ENCODE measurements around the gene RBBP6.
A peak's percentile ranks its signal among the peaks of the same experiment; 100 is the strongest.

RBBP6 gene

GRCh38 chr16:24553983-24554382 is 14.6 kb downstream of the RBBP6 start:
- H3K36me3 ChIP-seq (replicated peaks) = peaks cover 15% of the 10 kb centered on the region
- in situ Hi-C loops (cut with HindIII; ENCODE audit: low pct_ligation_motif_present, low sequenced_read_pairs) = loop anchor here (25.0 kb wide), 1 partner anchor 258 kb away; no protein-coding TSS in a partner anchor
- H3K27ac ChIP-seq = no peak overlapping the region
- H3K27me3 ChIP-seq (replicated peaks) = no peaks in the 10 kb centered on the region
- H3K4me3 ChIP-seq (ENCODE audit: low read depth, low read length) = no peak overlapping the region
- TF ChIP-seq CTCF (IDR thresholded peaks at IDR 0.05; ENCODE audit: low read depth, low read length, missing control alignments) = no peak
- no peak for DNase-seq

GRCh38 chr16:24555346-24555872 is 16.0 kb downstream of the RBBP6 start:
- no peak for TF ChIP-seq CTCF (IDR thresholded peaks at IDR 0.05; ENCODE audit: low read depth, low read length, missing control alignments)
- in situ Hi-C loops (cut with HindIII; ENCODE audit: low pct_ligation_motif_present, low sequenced_read_pairs) = loop anchor here (25.0 kb wide), 1 partner anchor 257 kb away; no protein-coding TSS in a partner anchor
- H3K27me3 ChIP-seq (replicated peaks) = no peaks in the 10 kb centered on the region
- no peak overlapping the region for H3K4me3 ChIP-seq (ENCODE audit: low read depth, low read length)
- DNase-seq = no peak
- peaks cover 20% of the 10 kb centered on the region for H3K36me3 ChIP-seq (replicated peaks)
- H3K27ac ChIP-seq = no peak overlapping the region

GRCh38 chr16:24562811-24563210 is 23.4 kb downstream of the RBBP6 start:
- TF ChIP-seq CTCF (IDR thresholded peaks at IDR 0.05; ENCODE audit: low read depth, low read length, missing control alignments) = no peak
- no peaks in the 10 kb centered on the region for H3K27me3 ChIP-seq (replicated peaks)
- H3K27ac ChIP-seq = no peak overlapping the region
- no peak for DNase-seq
- no peak overlapping the region for H3K4me3 ChIP-seq (ENCODE audit: low read depth, low read length)
- in situ Hi-C loops (cut with HindIII; ENCODE audit: low pct_ligation_motif_present, low sequenced_read_pairs) = loop anchor here (25.0 kb wide), 1 partner anchor 249 kb away; no protein-coding TSS in a partner anchor
- peaks cover 65% of the 10 kb centered on the region for H3K36me3 ChIP-seq (replicated peaks)

GRCh38 chr16:24568392-24568791 is 29.0 kb downstream of the RBBP6 start:
- DNase-seq = no peak
- in situ Hi-C loops (cut with HindIII; ENCODE audit: low pct_ligation_motif_present, low sequenced_read_pairs) = loop anchor here (25.0 kb wide), 1 partner anchor 244 kb away; no protein-coding TSS in a partner anchor
- peaks cover 77% of the 10 kb centered on the region for H3K36me3 ChIP-seq (replicated peaks)
- no peaks in the 10 kb centered on the region for H3K27me3 ChIP-seq (replicated peaks)
- peak; percentile 8 for TF ChIP-seq CTCF (IDR thresholded peaks at IDR 0.05; ENCODE audit: low read depth, low read length, missing control alignments)
- no peak overlapping the region for H3K4me3 ChIP-seq (ENCODE audit: low read depth, low read length)
- H3K27ac ChIP-seq = no peak overlapping the region

- H3K27me3 ChIP-seq (replicated peaks) = no peaks in the 10 kb centered on the region
- DNase-seq = no peak
- H3K4me3 ChIP-seq (ENCODE audit: low read depth, low read length) = no peak overlapping the region
- in situ Hi-C loops (cut with HindIII; ENCODE audit: low pct_ligation_motif_present, low sequenced_read_pairs) = loop anchor here (25.0 kb wide), 1 partner anchor 241 kb away; no protein-coding TSS in a partner anchor
- H3K27ac ChIP-seq = no peak overlapping the region
- peaks cover 60% of the 10 kb centered on the region for H3K36me3 ChIP-seq (replicated peaks)
- TF ChIP-seq CTCF (IDR thresholded peaks at IDR 0.05; ENCODE audit: low read depth, low read length, missing control alignments) = no peak
Observed at GRCh38 chr16:24571096-24571495, 31.7 kb downstream of the RBBP6 start.

GRCh38 chr16:24572069-24572468 is 32.7 kb downstream of the RBBP6 start:
- in situ Hi-C loops (cut with HindIII; ENCODE audit: low pct_ligation_motif_present, low sequenced_read_pairs) = loop anchor here (25.0 kb wide), 1 partner anchor 240 kb away; no protein-coding TSS in a partner anchor
- no peak overlapping the region for H3K27ac ChIP-seq
- H3K36me3 ChIP-seq (replicated peaks) = peaks cover 52% of the 10 kb centered on the region
- no peak overlapping the region for H3K4me3 ChIP-seq (ENCODE audit: low read depth, low read length)
- TF ChIP-seq CTCF (IDR thresholded peaks at IDR 0.05; ENCODE audit: low read depth, low read length, missing control alignments) = no peak
- DNase-seq = no peak
- no peaks in the 10 kb centered on the region for H3K27me3 ChIP-seq (replicated peaks)

Data from brain microvascular endothelial cell (primary cell).